HG02970 (cell line): ENCODE results near the gene DHX58.

Experiments used
- ATAC-seq: cut with Tn5 transposase; IDR thresholded peaks from one replicate; pipeline ENCODE4 v1.9.1; 2021; ENCODE audit warnings: mild to moderate bottlenecking, moderate library complexity, moderate number of reproducible peaks; ENCODE audit not compliant: unreplicated experiment, low FRiP score

The DHX58 gene

GRCh38 chr17:42130310-42130936, 17.9 kb upstream of the DHX58 start:
- ATAC-seq = no peak

GRCh38 chr17:42129109-42129837, 16.8 kb upstream of the DHX58 start:
- ATAC-seq = no peak

GRCh38 chr17:42127414-42127813, 14.9 kb upstream of the DHX58 start:
- no peak for ATAC-seq

GRCh38 chr17:42126836-42127235, 14.3 kb upstream of the DHX58 start:
- no peak for ATAC-seq

DNA sequence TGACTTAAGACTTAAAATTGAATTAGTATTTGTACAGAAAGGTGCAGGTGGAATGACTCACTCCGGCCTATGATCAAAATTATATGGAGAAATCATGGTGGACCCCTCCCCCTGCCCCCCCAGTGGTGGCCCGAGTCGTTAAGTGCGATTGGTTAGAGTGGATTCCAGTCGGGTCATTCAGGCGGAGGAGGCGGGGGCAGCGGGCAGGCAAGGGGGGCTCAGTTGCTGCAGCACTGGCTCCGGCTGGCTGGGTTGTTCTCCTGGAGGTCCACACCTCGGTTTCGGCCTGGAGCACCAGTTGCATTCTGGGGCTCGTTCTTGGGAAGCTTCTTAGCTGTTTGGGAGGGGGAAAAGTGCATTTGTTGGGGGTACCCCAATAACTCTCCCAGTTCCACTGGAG, 13.1 kb upstream of the DHX58 start:
- no peak for ATAC-seq

GRCh38 chr17:42124256-42124655, 11.7 kb upstream of the DHX58 start:
- ATAC-seq = no peak

DNA sequence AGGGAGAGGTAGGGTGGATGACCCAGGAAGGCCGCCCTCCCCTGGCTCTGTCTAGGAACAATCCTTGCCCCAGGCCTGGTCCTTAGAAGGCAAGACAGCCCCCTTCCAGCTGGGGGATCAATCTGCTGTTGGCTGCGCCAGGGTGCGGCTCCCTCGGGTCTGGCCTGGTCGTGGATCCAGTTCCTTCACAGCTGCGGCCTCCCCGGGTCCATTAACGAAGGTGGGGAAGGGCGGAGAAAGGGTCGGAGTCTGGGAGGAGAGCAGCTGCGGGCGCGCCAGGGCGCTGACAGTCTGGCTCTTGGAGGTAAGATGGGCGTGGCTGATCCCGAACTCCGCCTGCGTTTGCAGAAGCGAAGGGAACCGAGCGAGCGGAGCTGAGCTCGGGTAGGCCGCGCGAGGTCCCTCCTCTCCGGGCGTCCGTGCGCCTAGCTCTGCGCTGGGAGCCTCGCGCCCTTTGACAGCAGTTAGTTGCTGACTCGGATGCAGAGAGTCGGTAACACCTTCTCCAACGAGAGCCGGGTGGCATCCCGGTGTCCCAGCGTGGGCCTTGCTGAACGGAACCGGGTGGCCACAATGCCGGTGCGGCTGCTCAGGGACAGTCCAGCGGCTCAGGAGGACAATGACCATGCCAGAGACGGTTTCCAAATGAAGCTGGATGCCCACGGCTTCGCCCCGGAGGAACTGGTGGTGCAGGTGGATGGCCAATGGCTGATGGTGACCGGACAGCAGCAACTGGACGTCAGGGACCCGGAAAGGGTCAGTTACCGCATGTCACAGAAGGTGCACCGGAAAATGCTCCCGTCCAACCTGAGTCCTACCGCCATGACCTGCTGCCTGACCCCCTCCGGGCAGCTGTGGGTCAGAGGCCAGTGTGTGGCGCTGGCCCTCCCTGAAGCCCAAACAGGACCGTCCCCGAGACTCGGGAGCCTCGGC, 10.1 kb upstream of the DHX58 start, which contains the start of gene HSPB9:
TSS of gene HSPB9 (plus strand) at position 434 of the 933 bp plus-strand sequence. CDS start at position 481, 47 bp downstream.
- no peak for ATAC-seq

GRCh38 chr17:42120770-42121769, 8.6 kb upstream of the DHX58 start, which contains the start of gene KAT2A:
TSS of gene KAT2A (minus strand) at chr17:42121367. CDS start at chr17:42121304, 63 bp downstream.
- ATAC-seq = peak; percentile 64

DNA sequence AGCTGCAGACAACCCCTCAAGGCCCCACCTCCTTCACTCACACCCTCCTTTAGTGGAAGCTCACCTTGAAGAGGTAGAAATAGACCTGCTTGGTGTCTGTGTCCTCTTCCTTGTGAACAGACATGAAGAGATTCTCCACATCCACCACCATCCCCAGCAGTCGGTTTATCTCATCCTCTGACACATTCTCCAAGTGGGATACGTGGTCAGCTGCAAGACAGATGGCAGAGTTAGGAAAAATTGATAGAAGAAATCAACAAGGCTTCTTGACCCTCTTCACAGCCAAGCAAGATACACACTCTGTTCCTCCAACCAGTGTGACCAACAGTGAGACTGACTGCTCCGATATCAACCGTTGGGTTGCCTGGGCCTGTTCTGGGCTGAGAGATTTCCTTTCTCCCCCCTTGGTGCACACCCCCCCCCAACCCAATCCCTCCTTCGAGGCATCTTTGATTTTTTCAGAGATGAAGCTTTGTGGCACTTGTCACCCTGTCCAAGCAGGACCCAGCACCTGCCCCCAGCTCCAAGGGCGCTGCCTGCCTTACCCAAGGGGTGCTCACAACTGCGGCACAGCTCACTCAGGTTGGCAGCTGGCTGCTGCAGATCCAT, 7.8 kb upstream of the DHX58 start:
- no peak for ATAC-seq

DNA sequence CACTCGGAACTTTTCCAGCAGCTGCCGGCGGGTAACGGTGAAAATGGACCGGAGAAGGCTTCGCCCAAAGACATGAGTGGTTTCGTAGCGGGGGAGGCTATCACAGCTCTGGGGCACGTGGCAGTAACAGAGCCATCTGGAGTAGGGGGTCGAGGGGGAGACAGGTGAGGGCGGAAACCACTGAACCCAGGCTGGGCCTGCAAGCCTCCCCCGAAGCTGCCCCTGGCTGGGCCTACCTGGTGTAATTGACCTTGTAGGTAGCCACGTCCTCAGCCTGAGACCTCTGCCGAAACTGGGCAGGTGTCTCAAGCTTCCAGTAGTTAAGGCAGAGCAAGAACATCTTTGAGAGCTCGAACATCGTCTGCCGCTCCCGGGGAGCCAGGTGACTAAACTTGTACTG, 6.8 kb upstream of the DHX58 start:
- ATAC-seq = no peak

DNA sequence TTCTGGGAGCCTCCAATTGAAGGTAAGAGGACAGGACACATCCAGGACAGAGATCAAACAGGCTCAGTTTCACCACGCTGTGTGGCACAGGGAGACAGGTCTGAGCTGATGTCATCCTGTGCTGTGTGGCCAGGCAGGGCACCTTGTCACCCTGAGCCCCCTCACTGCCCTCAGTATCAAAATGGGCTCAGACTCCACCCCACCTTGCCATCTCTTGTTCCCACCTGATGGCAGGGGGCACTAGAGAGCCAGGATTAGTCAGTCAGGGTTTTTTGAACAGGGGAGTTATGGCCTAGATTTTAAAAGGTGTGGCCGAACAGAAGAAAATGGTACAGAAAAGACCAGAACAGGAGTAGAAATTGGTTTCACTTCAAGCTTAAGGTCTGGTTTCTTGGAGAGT, 6.0 kb upstream of the DHX58 start:
- no peak for ATAC-seq

DNA sequence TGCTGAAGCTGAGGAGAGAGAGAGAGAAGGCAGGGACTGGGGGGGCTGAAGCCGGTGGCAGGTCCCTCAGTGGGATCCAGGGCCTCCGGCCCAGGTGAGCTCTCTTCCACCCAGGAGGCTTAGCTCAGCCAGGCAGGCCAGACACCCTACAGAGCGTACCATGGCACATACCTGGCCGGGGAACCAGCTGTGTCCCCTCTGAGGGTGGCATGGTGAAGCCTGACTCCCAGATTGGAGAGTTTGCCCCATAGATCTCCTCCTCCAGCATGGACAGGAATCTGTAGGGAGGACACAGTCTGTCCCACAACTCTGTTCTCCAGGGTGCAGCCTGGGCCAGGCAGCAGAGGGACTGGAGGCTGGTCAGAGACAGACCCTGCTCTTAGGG, 5.6 kb upstream of the DHX58 start:
- no peak for ATAC-seq

- ATAC-seq = no peak
Observed at GRCh38 chr17:42117397-42118125, 5.0 kb upstream of the DHX58 start.

DNA sequence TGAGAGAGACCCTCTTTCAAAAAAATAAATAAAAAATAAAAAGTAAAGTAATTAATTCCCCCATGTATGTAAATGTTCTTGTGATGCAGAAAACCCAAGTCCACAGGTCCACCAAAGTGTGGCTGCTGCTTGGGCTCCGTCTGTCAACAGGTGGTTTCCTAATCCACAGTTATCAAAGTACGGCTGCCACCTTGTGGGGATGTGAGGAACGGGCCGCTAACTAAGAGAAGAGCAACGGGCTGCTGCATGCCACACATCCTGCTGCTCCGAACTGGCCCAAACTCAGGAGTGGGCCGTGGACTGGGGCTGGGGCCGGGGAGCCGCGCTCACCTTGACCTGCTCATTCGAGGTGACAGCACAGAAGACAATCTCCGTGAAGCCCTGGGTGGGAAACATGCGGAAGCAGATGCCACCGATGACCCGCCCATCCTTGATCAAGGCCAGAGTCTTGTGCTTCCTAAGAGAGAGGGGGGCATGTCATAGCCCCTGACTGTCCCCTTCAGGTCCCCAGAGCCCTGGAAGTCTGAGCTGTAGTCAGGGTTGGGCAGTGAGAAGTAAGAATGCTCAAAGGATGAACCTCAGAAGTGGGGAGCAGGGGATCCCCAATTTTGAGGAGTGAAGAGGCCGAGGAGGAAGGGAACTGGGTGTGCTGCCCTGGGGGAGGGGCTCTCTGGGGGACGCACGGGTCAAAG, 4.3 kb upstream of the DHX58 start:
- no peak for ATAC-seq

GRCh38 chr17:42114118-42114517, 1.6 kb upstream of the DHX58 start:
- ATAC-seq = no peak

DNA sequence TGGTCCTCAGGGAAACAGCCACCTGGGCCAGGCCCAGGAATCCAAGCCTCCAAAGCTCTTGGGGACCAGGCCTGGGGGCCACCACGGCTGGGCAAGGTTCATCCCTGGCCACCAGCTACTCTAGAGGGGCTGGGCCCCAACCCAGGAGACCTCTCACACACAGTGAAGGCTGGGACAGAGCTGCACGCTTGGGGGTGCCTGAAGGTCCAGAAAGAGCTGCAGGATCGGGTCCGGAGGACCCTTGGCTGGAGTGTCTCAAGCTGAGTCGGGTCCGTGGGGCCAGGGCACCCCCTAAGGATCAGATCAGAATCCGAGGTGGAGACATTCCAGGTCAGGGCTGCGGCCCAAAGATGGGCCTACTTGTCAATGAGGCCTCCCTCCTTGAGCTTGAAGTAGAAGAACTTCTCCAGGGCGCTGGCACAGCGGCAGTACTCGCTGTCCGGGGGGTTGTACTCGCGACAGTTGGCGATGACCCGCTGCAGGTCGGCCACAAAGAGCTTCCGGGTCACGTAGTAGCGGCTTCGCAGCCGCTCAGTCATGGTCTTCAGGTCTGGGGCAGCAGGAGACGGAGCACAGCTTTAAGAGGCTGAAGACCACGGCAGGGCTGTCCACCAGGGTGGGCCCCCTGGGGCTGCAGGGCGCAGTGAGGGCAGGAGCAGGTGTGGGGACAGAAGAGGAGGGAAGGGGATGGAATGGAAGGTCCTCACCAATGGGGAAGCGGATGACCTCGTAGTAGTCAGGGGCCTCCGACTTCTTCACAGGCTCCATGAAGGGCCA, 967 bp upstream of the DHX58 start:
- no peak for ATAC-seq

DNA sequence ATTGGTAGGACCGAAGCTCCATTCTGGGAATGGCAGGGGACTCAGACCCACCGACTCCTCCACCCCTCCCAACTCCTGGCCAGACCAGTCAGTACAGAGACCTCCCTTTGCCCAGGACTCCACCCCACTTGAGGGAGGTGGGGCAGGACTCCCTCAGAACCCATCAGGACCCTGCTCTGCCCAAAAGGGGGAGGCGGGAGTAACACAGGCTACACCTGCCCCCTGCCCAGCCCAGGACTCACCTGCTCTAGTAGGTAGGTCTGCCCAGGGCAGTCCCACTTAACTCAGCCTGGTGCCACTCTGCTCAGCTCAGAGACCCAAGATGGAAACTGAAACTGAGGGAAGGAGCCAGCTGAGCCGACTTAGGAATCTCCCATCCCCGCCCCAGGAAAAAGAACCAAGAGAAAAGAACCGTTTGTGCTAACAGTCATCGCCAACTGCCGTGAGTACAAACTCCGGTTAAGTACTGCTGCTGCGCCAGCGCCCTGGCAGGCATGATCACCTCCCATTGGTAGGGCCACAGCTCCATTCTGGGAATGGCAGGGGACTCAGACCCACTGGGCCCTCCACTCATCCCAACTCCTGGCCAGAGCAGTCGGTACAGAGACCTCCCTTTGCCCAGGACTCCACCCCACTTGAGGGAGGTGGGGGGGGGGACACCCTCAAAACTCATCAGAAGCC, 503 bp downstream of the DHX58 start:
- no peak for ATAC-seq
